Glutamatergic neuron (in vitro differentiated cells): Measurements from ENCODE around the gene ILK. TPM values are rescaled to one million over a fixed set of nuclear protein-coding genes. Genes with fewer than 3 reads are reported as not detected.

Experiments used
- DNase-seq: peaks from one replicate; pipeline ENCODE4 v3.0.0; 2022
- H3K27ac Mint-ChIP-seq: one replicate; pipeline ENCODE4 v1.8.0; 2020; ENCODE audit warnings: mild to moderate bottlenecking, mixed read lengths, inconsistent platforms; ENCODE audit not compliant: unreplicated experiment
- H3K27me3 Mint-ChIP-seq: one replicate; pipeline ENCODE4 v1.8.0; 2020; ENCODE audit warnings: mild to moderate bottlenecking, moderate library complexity, mixed read lengths, inconsistent platforms; ENCODE audit not compliant: unreplicated experiment
- H3K36me3 Mint-ChIP-seq: one replicate; pipeline ENCODE4 v1.8.0; 2020; ENCODE audit warnings: mild to moderate bottlenecking, mixed read lengths, inconsistent platforms; ENCODE audit not compliant: unreplicated experiment
- H3K4me1 Mint-ChIP-seq: one replicate; pipeline ENCODE4 v1.8.0; 2020; ENCODE audit warnings: mild to moderate bottlenecking, low read depth, mixed read lengths, inconsistent platforms; ENCODE audit not compliant: unreplicated experiment
- H3K4me3 Mint-ChIP-seq: one replicate; pipeline ENCODE4 v1.8.0; 2020; ENCODE audit warnings: mild to moderate bottlenecking, mixed read lengths, inconsistent platforms; ENCODE audit not compliant: unreplicated experiment
- H3K9me3 Mint-ChIP-seq: one replicate; pipeline ENCODE4 v1.8.0; 2020; ENCODE audit warnings: mild to moderate bottlenecking, moderate library complexity, mixed read lengths, inconsistent platforms; ENCODE audit not compliant: unreplicated experiment
- CTCF ChIP-seq: fragments of 200-600 bp; sonication (generic); IDR thresholded peaks from one replicate; pipeline ENCODE4 v1.5.0; 2021; ENCODE audit not compliant: partially characterized antibody, unreplicated experiment
- total RNA-seq: library from RNA; stranded (reverse); fragmentation: NEBNext Ultra II Directional; extraction: Animal tissue kit (Norgen Biotek cat#: 25700); gene quantifications from one replicate; pipeline ENCODE4 v1.2.1, GENCODE V29; 2021; ENCODE audit not compliant: unreplicated experiment

ILK gene
- total RNA-seq, 1 donor from 2014 or later = 168 TPM

- peaks cover 1% of the 10 kb centered on the region for H3K27me3 Mint-ChIP-seq
- no peaks in the 10 kb centered on the region for H3K9me3 Mint-ChIP-seq
- H3K4me3 Mint-ChIP-seq = no peak overlapping the region
- H3K36me3 Mint-ChIP-seq = no peaks in the 10 kb centered on the region
- DNase-seq = no peak
- TF ChIP-seq CTCF = no peak
- peaks cover 2% of the 10 kb centered on the region for H3K4me1 Mint-ChIP-seq
- no peak overlapping the region for H3K27ac Mint-ChIP-seq
Observed at GRCh38 chr11:6647836-6648235, 44.3 kb downstream of the ILK start.

- Mint-ChIP-seq H3K27ac (no peak overlapping the region), H3K27me3 (peaks cover 1% of the 10 kb centered on the region), H3K9me3 (no peaks in the 10 kb centered on the region), H3K4me1 (peaks cover 2% of the 10 kb centered on the region), H3K36me3 (no peaks in the 10 kb centered on the region), H3K4me3 (no peak overlapping the region)
- DNase-seq = no peak
- no peak for TF ChIP-seq CTCF
Observed at GRCh38 chr11:6648501-6648900, 44.9 kb downstream of the ILK start.

- Mint-ChIP-seq H3K36me3 (no peaks in the 10 kb centered on the region), H3K9me3 (no peaks in the 10 kb centered on the region), H3K4me1 (peaks cover under 1% of the 10 kb centered on the region), H3K27ac (no peak overlapping the region), H3K27me3 (peaks cover under 1% of the 10 kb centered on the region), H3K4me3 (no peak overlapping the region)
- DNase-seq = no peak
- no peak for TF ChIP-seq CTCF
Observed at GRCh38 chr11:6650104-6650503, 46.5 kb downstream of the ILK start.

- H3K4me3 Mint-ChIP-seq = no peak overlapping the region
- no peaks in the 10 kb centered on the region for H3K36me3 Mint-ChIP-seq
- no peaks in the 10 kb centered on the region for H3K9me3 Mint-ChIP-seq
- no peak for TF ChIP-seq CTCF
- no peaks in the 10 kb centered on the region for H3K27me3 Mint-ChIP-seq
- H3K4me1 Mint-ChIP-seq = no peaks in the 10 kb centered on the region
- DNase-seq = no peak
- H3K27ac Mint-ChIP-seq = no peak overlapping the region
Observed at GRCh38 chr11:6650980-6651379, 47.4 kb downstream of the ILK start.

- peaks cover 6% of the 10 kb centered on the region for H3K27me3 Mint-ChIP-seq
- no peak for DNase-seq
Observed at GRCh38 chr11:6652182-6652581, 48.6 kb downstream of the ILK start.

More at GRCh38 chr11:6652182-6652581, 48.6 kb downstream of the ILK start:
- no peak overlapping the region for H3K27ac Mint-ChIP-seq
- no peak for TF ChIP-seq CTCF
- peaks cover 4% of the 10 kb centered on the region for H3K4me1 Mint-ChIP-seq
- H3K9me3 Mint-ChIP-seq = peaks cover 3% of the 10 kb centered on the region
- H3K36me3 Mint-ChIP-seq = no peaks in the 10 kb centered on the region
- no peak overlapping the region for H3K4me3 Mint-ChIP-seq
